WTC11 (cell line): Measurements from ENCODE around the gene OR1N1.

Experiments
- CREB1 ChIP-seq: sonication (generic); formaldehyde crosslinking; IDR thresholded peaks from 2 replicates; pipeline ENCODE4 v1.8.0; 2023; ENCODE audit warnings: mild to moderate bottlenecking, missing genetic modification reagents
- EMX1 ChIP-seq: fragments of 250-450 bp; sonication (Bioruptor Pico); IDR thresholded peaks from 2 replicates; pipeline ENCODE4 v1.8.0; 2021; ENCODE audit warnings: mild to moderate bottlenecking
- FOXJ3 ChIP-seq: sonication (generic); formaldehyde crosslinking; IDR thresholded peaks from 2 replicates; pipeline ENCODE4 v1.9.0; 2021; ENCODE audit warnings: missing genetic modification reagents, mild to moderate bottlenecking, borderline replicate concordance
- GABPB1 ChIP-seq: sonication (generic); formaldehyde crosslinking; IDR thresholded peaks from 2 replicates; pipeline ENCODE4 v1.8.1; 2023; ENCODE audit warnings: mild to moderate bottlenecking, missing genetic modification reagents
- RELA ChIP-seq: sonication (generic); formaldehyde crosslinking; IDR thresholded peaks from 2 replicates; pipeline ENCODE4 v1.8.1; 2022; ENCODE audit warnings: missing genetic modification reagents, mild to moderate bottlenecking, borderline replicate concordance
- SP1 ChIP-seq: sonication (generic); formaldehyde crosslinking; conservative IDR thresholded peaks from 2 replicates; pipeline ENCODE4 v1.8.1; 2022; ENCODE audit warnings: missing genetic modification reagents
- TCF7 ChIP-seq: sonication (generic); formaldehyde crosslinking; IDR thresholded peaks from 2 replicates; pipeline ENCODE4 v1.8.0; 2022; ENCODE audit warnings: mild to moderate bottlenecking, low read depth, missing genetic modification reagents, moderate library complexity
- ZBTB21 ChIP-seq: sonication (generic); formaldehyde crosslinking; IDR thresholded peaks from 2 replicates; pipeline ENCODE4 v1.8.1; 2023; ENCODE audit warnings: mild to moderate bottlenecking, missing genetic modification reagents, borderline replicate concordance
- TF ChIP-seq, protein P1 (sequence below): fragments of 200-600 bp; IDR thresholded peaks from 2 replicates; pipeline ENCODE4 v1.8.0; 2022; ENCODE audit warnings: antibody characterized with exemption
- TF ChIP-seq, protein P2 (sequence below): sonication (generic); formaldehyde crosslinking; IDR thresholded peaks from 2 replicates; pipeline ENCODE4 v1.8.1; 2022; ENCODE audit warnings: missing genetic modification reagents, borderline replicate concordance
- TF ChIP-seq, protein P3 (sequence below): sonication (generic); formaldehyde crosslinking; IDR thresholded peaks from 2 replicates; pipeline ENCODE4 v1.8.0; 2022; ENCODE audit warnings: mild to moderate bottlenecking, missing genetic modification reagents
- TF ChIP-seq, protein P4 (sequence below): sonication (generic); formaldehyde crosslinking; IDR thresholded peaks from 2 replicates; pipeline ENCODE4 v1.8.0; 2022; ENCODE audit warnings: mild to moderate bottlenecking, missing genetic modification reagents
- TF ChIP-seq, protein P5 (sequence below): sonication (generic); formaldehyde crosslinking; IDR thresholded peaks from 2 replicates; pipeline ENCODE4 v1.8.1; 2022; ENCODE audit warnings: low read depth, mild to moderate bottlenecking, moderate library complexity, missing genetic modification reagents, borderline replicate concordance
- TF ChIP-seq, protein P6 (sequence below): sonication (generic); formaldehyde crosslinking; IDR thresholded peaks from 2 replicates; pipeline ENCODE4 v1.8.1; 2023; ENCODE audit warnings: mild to moderate bottlenecking, missing genetic modification reagents, moderate library complexity

DNA sequence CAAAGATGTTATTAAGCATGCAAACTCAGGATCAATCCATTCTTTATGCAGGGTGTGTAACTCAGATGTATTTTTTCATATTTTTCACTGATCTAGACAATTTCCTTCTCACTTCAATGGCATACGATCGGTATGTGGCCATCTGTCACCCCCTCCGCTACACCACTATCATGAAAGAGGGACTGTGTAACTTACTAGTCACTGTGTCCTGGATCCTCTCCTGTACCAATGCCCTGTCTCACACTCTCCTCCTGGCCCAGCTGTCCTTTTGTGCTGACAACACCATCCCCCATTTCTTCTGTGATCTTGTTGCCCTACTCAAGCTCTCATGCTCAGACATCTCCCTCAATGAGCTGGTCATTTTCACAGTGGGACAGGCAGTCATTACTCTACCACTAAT lies 7.7 kb downstream of the OR1N1 start:
- TF ChIP-seq, protein P1, sequence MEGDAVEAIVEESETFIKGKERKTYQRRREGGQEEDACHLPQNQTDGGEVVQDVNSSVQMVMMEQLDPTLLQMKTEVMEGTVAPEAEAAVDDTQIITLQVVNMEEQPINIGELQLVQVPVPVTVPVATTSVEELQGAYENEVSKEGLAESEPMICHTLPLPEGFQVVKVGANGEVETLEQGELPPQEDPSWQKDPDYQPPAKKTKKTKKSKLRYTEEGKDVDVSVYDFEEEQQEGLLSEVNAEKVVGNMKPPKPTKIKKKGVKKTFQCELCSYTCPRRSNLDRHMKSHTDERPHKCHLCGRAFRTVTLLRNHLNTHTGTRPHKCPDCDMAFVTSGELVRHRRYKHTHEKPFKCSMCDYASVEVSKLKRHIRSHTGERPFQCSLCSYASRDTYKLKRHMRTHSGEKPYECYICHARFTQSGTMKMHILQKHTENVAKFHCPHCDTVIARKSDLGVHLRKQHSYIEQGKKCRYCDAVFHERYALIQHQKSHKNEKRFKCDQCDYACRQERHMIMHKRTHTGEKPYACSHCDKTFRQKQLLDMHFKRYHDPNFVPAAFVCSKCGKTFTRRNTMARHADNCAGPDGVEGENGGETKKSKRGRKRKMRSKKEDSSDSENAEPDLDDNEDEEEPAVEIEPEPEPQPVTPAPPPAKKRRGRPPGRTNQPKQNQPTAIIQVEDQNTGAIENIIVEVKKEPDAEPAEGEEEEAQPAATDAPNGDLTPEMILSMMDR = no peak
- TF ChIP-seq GABPB1 (no peak), EMX1 (no peak), SP1 (CRISPR knock-in tag) (no peak), FOXJ3 (CRISPR knock-in tag) (no peak), TCF7 (no peak), ZBTB21 (CRISPR knock-in tag) (no peak), CREB1 (CRISPR knock-in tag) (no peak), RELA (CRISPR knock-in tag) (no peak)
- TF ChIP-seq, protein P2, sequence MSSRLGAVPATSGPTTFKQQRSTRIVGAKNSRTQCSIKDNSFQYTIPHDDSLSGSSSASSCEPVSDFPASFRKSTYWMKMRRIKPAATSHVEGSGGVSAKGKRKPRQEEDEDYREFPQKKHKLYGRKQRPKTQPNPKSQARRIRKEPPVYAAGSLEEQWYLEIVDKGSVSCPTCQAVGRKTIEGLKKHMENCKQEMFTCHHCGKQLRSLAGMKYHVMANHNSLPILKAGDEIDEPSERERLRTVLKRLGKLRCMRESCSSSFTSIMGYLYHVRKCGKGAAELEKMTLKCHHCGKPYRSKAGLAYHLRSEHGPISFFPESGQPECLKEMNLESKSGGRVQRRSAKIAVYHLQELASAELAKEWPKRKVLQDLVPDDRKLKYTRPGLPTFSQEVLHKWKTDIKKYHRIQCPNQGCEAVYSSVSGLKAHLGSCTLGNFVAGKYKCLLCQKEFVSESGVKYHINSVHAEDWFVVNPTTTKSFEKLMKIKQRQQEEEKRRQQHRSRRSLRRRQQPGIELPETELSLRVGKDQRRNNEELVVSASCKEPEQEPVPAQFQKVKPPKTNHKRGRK (CRISPR knock-in tag) = no peak
- TF ChIP-seq, protein P3, sequence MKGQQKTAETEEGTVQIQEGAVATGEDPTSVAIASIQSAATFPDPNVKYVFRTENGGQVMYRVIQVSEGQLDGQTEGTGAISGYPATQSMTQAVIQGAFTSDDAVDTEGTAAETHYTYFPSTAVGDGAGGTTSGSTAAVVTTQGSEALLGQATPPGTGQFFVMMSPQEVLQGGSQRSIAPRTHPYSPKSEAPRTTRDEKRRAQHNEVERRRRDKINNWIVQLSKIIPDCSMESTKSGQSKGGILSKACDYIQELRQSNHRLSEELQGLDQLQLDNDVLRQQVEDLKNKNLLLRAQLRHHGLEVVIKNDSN (CRISPR knock-in tag) = no peak
- TF ChIP-seq, protein P4, sequence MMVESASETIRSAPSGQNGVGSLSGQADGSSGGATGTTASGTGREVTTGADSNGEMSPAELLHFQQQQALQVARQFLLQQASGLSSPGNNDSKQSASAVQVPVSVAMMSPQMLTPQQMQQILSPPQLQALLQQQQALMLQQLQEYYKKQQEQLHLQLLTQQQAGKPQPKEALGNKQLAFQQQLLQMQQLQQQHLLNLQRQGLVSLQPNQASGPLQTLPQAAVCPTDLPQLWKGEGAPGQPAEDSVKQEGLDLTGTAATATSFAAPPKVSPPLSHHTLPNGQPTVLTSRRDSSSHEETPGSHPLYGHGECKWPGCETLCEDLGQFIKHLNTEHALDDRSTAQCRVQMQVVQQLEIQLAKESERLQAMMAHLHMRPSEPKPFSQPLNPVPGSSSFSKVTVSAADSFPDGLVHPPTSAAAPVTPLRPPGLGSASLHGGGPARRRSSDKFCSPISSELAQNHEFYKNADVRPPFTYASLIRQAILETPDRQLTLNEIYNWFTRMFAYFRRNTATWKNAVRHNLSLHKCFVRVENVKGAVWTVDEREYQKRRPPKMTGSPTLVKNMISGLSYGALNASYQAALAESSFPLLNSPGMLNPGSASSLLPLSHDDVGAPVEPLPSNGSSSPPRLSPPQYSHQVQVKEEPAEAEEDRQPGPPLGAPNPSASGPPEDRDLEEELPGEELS = no peak
- TF ChIP-seq, protein P5, sequence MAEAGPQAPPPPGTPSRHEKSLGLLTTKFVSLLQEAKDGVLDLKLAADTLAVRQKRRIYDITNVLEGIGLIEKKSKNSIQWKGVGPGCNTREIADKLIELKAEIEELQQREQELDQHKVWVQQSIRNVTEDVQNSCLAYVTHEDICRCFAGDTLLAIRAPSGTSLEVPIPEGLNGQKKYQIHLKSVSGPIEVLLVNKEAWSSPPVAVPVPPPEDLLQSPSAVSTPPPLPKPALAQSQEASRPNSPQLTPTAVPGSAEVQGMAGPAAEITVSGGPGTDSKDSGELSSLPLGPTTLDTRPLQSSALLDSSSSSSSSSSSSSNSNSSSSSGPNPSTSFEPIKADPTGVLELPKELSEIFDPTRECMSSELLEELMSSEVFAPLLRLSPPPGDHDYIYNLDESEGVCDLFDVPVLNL (CRISPR knock-in tag) = no peak
- TF ChIP-seq, protein P6, sequence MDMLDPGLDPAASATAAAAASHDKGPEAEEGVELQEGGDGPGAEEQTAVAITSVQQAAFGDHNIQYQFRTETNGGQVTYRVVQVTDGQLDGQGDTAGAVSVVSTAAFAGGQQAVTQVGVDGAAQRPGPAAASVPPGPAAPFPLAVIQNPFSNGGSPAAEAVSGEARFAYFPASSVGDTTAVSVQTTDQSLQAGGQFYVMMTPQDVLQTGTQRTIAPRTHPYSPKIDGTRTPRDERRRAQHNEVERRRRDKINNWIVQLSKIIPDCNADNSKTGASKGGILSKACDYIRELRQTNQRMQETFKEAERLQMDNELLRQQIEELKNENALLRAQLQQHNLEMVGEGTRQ (CRISPR knock-in tag) = no peak
